Fibroblast of skin of abdomen (primary cell): Measurements from ENCODE around the gene RPL37A.

Experiments
- DNase-seq: peaks from one replicate; pipeline ENCODE4 v3.0.0-alpha.2; 2013

The RPL37A gene

DNA sequence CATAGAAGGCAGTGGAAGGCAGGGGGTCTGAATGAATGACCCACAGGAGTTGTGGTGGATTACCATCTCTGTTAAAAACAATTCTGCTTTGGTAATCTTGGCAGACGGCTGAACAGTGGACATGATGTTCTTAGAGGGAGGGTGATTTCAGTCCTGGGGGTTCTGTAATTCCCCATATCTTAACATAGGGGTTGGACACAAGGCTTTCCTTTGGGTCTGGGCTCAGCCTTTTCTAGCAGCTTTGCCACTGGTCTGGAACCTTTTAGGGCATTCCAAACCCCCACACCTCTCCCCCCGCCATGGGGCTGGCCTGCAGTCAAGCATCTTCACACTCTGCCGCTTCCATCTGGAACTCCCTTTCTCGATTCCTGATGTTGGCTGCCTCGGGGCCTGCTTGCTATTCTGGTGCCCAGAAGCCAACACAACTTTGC, 50.3 kb downstream of the RPL37A start:
- DNase-seq, result no peak

DNA sequence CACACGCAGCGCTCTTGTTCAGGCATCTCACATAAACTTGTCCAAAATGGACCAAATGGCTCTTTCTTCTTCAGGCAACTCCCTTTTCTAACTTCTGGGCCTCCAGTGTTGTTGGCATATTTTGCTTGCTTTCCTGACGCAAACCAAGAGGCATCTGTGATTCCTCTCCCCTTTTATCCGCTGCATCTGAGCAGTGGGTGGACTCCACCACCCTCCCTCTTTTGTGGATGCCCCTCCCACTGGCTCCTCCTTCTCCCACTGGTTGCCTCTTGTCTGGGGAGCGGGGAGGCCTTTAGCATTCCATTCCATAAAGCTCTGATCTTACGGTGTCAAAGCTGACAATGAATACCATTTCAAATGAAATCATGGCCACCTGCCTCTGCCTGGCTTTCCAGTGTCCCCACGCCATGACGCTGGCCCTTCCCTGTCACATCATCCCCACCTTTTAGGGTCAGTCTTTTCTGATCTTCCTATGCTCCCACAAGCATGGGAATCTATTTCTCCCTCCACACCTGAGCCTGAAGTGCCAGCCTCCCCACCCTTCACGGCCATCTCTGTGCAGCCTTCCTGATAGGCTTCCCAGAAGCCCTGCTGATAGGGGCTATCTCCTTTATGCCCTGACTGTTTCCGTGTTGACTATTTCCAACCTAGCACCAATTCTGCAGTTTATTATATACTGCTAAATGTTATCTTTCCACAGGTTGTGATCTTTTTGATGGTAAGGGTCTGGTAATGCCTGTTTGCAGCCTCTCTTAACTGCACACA, 51.5 kb downstream of the RPL37A start:
- DNase-seq, result no peak

DNA sequence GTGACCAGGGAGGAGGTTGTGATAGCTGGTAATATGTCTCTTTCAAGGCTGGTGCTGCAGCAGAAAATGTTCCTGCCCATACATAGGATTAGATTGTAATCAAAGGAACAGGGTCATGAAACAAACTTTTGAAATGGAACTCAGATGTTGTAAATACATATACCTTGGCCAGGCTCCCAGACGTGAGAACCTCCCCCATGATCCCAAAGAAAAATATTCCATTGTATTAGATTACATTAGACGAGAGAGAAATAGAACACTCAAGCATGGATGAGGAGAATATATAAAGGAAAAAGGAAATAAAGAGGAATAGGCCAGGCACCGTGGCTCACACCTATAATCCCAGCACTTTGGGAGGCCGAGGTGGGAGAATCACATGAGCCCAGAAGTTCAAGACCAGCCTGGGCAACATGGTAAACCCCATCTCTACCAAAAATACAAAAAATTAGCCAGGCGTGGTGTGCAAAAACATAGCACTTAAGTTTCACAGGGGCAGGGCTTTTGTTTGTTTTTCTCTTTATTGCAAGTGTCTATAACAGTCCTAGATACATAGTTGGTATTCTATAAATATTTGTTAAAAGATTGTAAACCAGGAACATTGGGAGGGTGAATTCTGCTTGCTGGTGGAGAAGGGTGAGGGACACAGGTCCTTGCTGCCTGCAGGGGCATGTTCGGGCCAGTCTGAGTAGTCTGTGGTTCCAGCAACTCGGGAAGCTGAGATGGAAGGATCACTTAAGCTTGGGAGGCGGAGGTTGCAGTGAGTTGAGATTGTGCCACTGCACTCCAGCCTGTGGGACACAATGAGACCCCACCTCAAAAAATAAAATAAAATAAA, 52.8 kb downstream of the RPL37A start:
- DNase-seq, result peak; percentile 74

DNA sequence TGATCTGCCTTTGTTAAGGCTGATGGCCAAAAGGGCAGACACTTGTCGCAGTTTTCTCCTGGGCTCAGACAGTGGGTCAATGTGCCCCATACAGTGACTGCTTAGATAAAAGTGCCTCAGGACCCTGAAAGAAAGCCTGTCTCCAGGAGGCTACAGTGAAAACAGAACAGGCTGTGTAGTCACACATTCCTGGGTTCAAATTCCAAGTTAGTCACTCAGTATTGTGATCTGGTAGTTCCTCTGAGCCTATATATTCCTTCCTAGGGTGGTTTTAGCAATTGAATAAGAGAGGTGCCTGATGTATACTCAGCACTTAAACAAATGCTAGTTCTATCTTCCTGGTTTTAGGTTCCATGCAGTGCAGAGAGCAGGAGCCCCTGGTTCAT, 54.4 kb downstream of the RPL37A start:
- DNase-seq, result peak; percentile 61
